AG04450 (cell line): ENCODE data around the gene TEX14. TPM values are rescaled to one million over a fixed set of nuclear protein-coding genes. Genes with fewer than 3 reads are reported as not detected.
A peak's percentile ranks its signal among the peaks of the same experiment; 100 is the strongest.

Experiments used
- CTCF ChIA-PET: fragments of 300-600, 350-600 bp; formaldehyde crosslinking; extraction: SDS; loops from one replicate; lab custom pipeline; 2022; ENCODE audit warnings: antibody characterized with exemption, inconsistent platforms; lab: Charles Lee
- POLR2A ChIA-PET: fragments of 350-600 bp; formaldehyde crosslinking; extraction: SDS; loops from one replicate; lab custom pipeline; 2021; ENCODE audit warnings: antibody characterized with exemption, inconsistent platforms; lab: Yijun Ruan, JAX
- DNase-seq: peaks from one replicate; pipeline ENCODE4 v3.0.0-alpha.2; 2011; ENCODE audit warnings: low read depth, low spot score
- H3K27ac ChIP-seq: one replicate; pipeline ENCODE4 v1.5.1; 2012; ENCODE audit warnings: low read depth, low read length, control low read depth
- H3K27me3 ChIP-seq: one replicate; pipeline ENCODE4 v1.6.0; 2012; ENCODE audit warnings: low read length; ENCODE audit not compliant: control insufficient read depth, insufficient read depth
- H3K4me3 ChIP-seq: 2 replicates; pipeline ENCODE4 v1.5.1; 2011; ENCODE audit warnings: mild to moderate bottlenecking, low read depth, low read length, control low read depth
- H3K9me3 ChIP-seq: 2 replicates; pipeline ENCODE4 v1.5.1; 2012; ENCODE audit warnings: low read length; ENCODE audit not compliant: control insufficient read depth, insufficient read depth
- CTCF ChIP-seq: IDR thresholded peaks from 2 replicates; pipeline ENCODE4 v1.5.1; 2011; ENCODE audit warnings: low read depth, low read length, control low read depth, inconsistent platforms
- polyA plus RNA-seq: library from polyadenylated mRNA; depleted of rRNA; stranded (reverse); fragments of >200 nt; gene quantifications from 2 replicates; pipeline ENCODE4 v1.2.3, GENCODE V29; 2011

The TEX14 gene
- polyA plus RNA-seq, 1 experiment: 0.09 TPM

- Histone ChIP-seq H3K27me3 (peaks cover 4% of the 10 kb centered on the region), H3K4me3 (no peak overlapping the region), H3K27ac (no peak overlapping the region), H3K9me3 (no peaks in the 10 kb centered on the region)
- DNase-seq: no peak
- CTCF ChIA-PET: interaction anchor here (0.5 kb wide), 1 partner anchor 921 kb away, joined by 3 read pairs; no protein-coding TSS in a partner anchor
- POLR2A ChIA-PET: interaction anchor here (0.6 kb wide), 1 partner anchor 55 kb away, joined by 3 read pairs; the partner anchor contains the start of gene RAD51C
- TF ChIP-seq CTCF: no peak
Observed at GRCh38 chr17:58637011-58637570, 54.8 kb downstream of the TEX14 start.

- no peak for DNase-seq
- ChIA-PET POLR2A (interaction anchor here (0.6 to 3.0 kb wide), 25 partner anchors 8 to 625 kb away, joined by 3 to 86 read pairs (median 6); partner anchors contain the start of genes MTMR4, PRR11, RAD51C and SKA2), CTCF (interaction anchor here (0.6 to 2.9 kb wide), 11 partner anchors 10 to 460 kb away, joined by 3 to 15 read pairs (median 4); no protein-coding TSS in a partner anchor)
- H3K27me3 ChIP-seq: peaks cover 4% of the 10 kb centered on the region
- H3K4me3 ChIP-seq: peak overlapping the region; percentile 44
- H3K27ac ChIP-seq: peak overlapping the region; percentile 76
- TF ChIP-seq CTCF: no peak
- no peaks in the 10 kb centered on the region for H3K9me3 ChIP-seq
Observed at GRCh38 chr17:58632324-58633314, 59.2 kb downstream of the TEX14 start.

- TF ChIP-seq CTCF: peak; percentile 45; the same call in 1 of the 2 replicates
- POLR2A ChIA-PET: interaction anchor here (0.5 to 3.0 kb wide), 50 partner anchors 9 to 1695 kb away, joined by 3 to 86 read pairs (median 5); partner anchors contain the start of genes MTMR4, PRR11, RAD51C and SKA2
Observed at GRCh38 chr17:58631523-58632323, 60.1 kb downstream of the TEX14 start.

GRCh38 chr17:58630883-58631522 lies 60.8 kb downstream of the TEX14 start:
- Histone ChIP-seq H3K27me3 (peaks cover under 1% of the 10 kb centered on the region), H3K27ac (peak overlapping the region; percentile 47), H3K4me3 (no peak overlapping the region), H3K9me3 (no peaks in the 10 kb centered on the region)
- no peak for DNase-seq
- ChIA-PET POLR2A (interaction anchor here (0.5 to 3.0 kb wide), 39 partner anchors 10 to 1696 kb away, joined by 3 to 86 read pairs (median 6); partner anchors contain the start of genes MTMR4, PRR11, RAD51C and SKA2), CTCF (interaction anchor here (0.7 to 2.9 kb wide), 9 partner anchors 11 to 286 kb away, joined by 3 to 15 read pairs (median 5); no protein-coding TSS in a partner anchor)
- no peak for TF ChIP-seq CTCF

More at GRCh38 chr17:58631523-58632323, 60.1 kb downstream of the TEX14 start:
- Histone ChIP-seq H3K27me3 (no peaks in the 10 kb centered on the region), H3K4me3 (peak overlapping the region; percentile 44), H3K27ac (peak overlapping the region; percentile 76), H3K9me3 (no peaks in the 10 kb centered on the region)
- peak; percentile 99 for DNase-seq
- CTCF ChIA-PET: interaction anchor here (0.6 to 2.9 kb wide), 14 partner anchors 11 to 698 kb away, joined by 3 to 15 read pairs (median 4); no protein-coding TSS in a partner anchor
